GM23248 (cell line): ENCODE data around the gene GRID2. TPM values are rescaled to one million over a fixed set of nuclear protein-coding genes. Genes with fewer than 3 reads are reported as not detected.

Experiments
- DNase-seq: peaks from one replicate; pipeline ENCODE4 v3.0.0-alpha.2; 2015
- H2AFZ ChIP-seq: fragments of 200-600 bp; sonication (generic); 2 replicates; pipeline ENCODE4 v1.6.1; 2016; ENCODE audit warnings: antibody characterized with exemption
- H3F3A ChIP-seq: fragments of 200-600 bp; sonication (generic); 2 replicates; pipeline ENCODE4 v1.6.1; 2016; ENCODE audit warnings: mild to moderate bottlenecking, antibody characterized with exemption, mixed run types; ENCODE audit not compliant: insufficient read depth
- H3K27ac ChIP-seq: fragments of 200-600 bp; sonication (generic); 2 replicates; pipeline ENCODE4 v1.5.1; 2016; ENCODE audit warnings: mild to moderate bottlenecking
- H3K27me3 ChIP-seq: fragments of 200-600 bp; sonication (generic); replicated peaks from 2 replicates; pipeline ENCODE4 v1.6.1; 2016; ENCODE audit warnings: mild to moderate bottlenecking; ENCODE audit not compliant: insufficient read depth
- H3K36me3 ChIP-seq: fragments of 200-600 bp; sonication (generic); 2 replicates; pipeline ENCODE4 v1.6.1; 2016; ENCODE audit warnings: low read depth, mild to moderate bottlenecking
- H3K4me1 ChIP-seq: fragments of 200-600 bp; sonication (generic); 2 replicates; pipeline ENCODE4 v1.6.1; 2016; ENCODE audit warnings: mild to moderate bottlenecking; ENCODE audit not compliant: insufficient read depth
- H3K4me2 ChIP-seq: fragments of 200-600 bp; sonication (generic); one replicate; pipeline ENCODE4 v1.6.1; 2016; ENCODE audit warnings: mild to moderate bottlenecking; ENCODE audit not compliant: unreplicated experiment
- H3K4me3 ChIP-seq: fragments of 200-600 bp; sonication (generic); 2 replicates; pipeline ENCODE4 v1.5.1; 2016; ENCODE audit warnings: mild to moderate bottlenecking
- H3K79me2 ChIP-seq: fragments of 200-600 bp; sonication (generic); 2 replicates; pipeline ENCODE4 v1.6.1; 2016; ENCODE audit warnings: mild to moderate bottlenecking; ENCODE audit not compliant: insufficient read depth
- H3K9ac ChIP-seq: fragments of 200-600 bp; sonication (generic); 2 replicates; pipeline ENCODE4 v1.6.1; 2016; ENCODE audit warnings: mild to moderate bottlenecking
- H3K9me2 ChIP-seq: fragments of 200-600 bp; sonication (generic); 2 replicates; pipeline ENCODE4 v1.6.1; 2016; ENCODE audit warnings: mixed run types, mild to moderate bottlenecking, moderate library complexity; ENCODE audit not compliant: insufficient read depth
- H3K9me3 ChIP-seq: fragments of 200-600 bp; sonication (generic); one replicate; pipeline ENCODE4 v1.6.1; 2017; ENCODE audit warnings: low read depth
- H4K20me1 ChIP-seq: fragments of 200-600 bp; sonication (generic); 2 replicates; pipeline ENCODE4 v1.6.0; 2016; ENCODE audit not compliant: insufficient read depth
- EZH2 ChIP-seq: fragments of 200-600 bp; sonication (generic); IDR thresholded peaks from 2 replicates; pipeline ENCODE4 v1.6.1; 2018; ENCODE audit warnings: antibody characterized with exemption, mild to moderate bottlenecking; ENCODE audit not compliant: insufficient read depth, poor library complexity, severe bottlenecking
- EZH2phosphoT487 ChIP-seq: fragments of 200-600 bp; sonication (generic); IDR thresholded peaks from 2 replicates; pipeline ENCODE4 v1.6.1; 2018; ENCODE audit warnings: antibody characterized with exemption, moderate library complexity, mild to moderate bottlenecking, low read depth; ENCODE audit not compliant: insufficient read depth
- WGBS, 2 experiments: methylation state at CpG; one replicate each; pipeline ENCODE4 v1.1.6; 2015 to 2017; ENCODE audit warnings: low lambda C conversion rate in 2 of 2, low coverage in 1 of 2; ENCODE audit errors: missing lambda C conversion rate in 2 of 2; 5-methylcytosine and 5-hydroxymethylcytosine counted together
- in situ Hi-C: fragments of 300-500 bp; cut with MboI; formaldehyde crosslinking; loops from 2 replicates; pipeline ENCODE4 v1.15.0; 2020
- polyA plus RNA-seq: library from polyadenylated mRNA; unstranded; fragments of >200 nt; fragmentation: Nextera tagmentation; extraction: Ambion mirVana; gene quantifications from 2 replicates; pipeline ENCODE4 v1.2.1, GENCODE V29; 2016
- total RNA-seq: library from RNA; depleted of rRNA; stranded (reverse); fragments of >200 nt; shearing (Covaris generic); gene quantifications from 2 replicates; pipeline ENCODE4 v1.2.3, GENCODE V29; 2014

The GRID2 gene
- total and polyA plus RNA-seq, 2 experiments from 2014 or later: not detected

- Histone ChIP-seq H3K79me2 (no peaks in the 10 kb centered on the region), H3K9ac (no peak overlapping the region), H3K4me2 (peak overlapping the region; percentile 13), H3K27ac (no peak overlapping the region), H4K20me1 (no peaks in the 10 kb centered on the region), H3F3A (no peaks in the 10 kb centered on the region), H3K4me3 (no peak overlapping the region), H3K36me3 (no peaks in the 10 kb centered on the region), H3K9me3 (no peaks in the 10 kb centered on the region), H3K27me3 (no peaks in the 10 kb centered on the region), H3K9me2 (no peaks in the 10 kb centered on the region), H2AFZ (no peak overlapping the region; the same call in 1 of the 2 replicates), H3K4me1 (peaks cover 16% of the 10 kb centered on the region)
- DNase-seq: peak; percentile 61
- TF ChIP-seq EZH2 (no peak), EZH2phosphoT487 (no peak)
- in situ Hi-C loops: no loop called here
- 81 to 96% methylated on average over 1 of the region's 1 CpG for WGBS, 2 experiments
Observed at GRCh38 chr4:93396272-93396671, 1092.5 kb downstream of the GRID2 start.

- H3K9ac ChIP-seq: no peak overlapping the region
- H3K36me3 ChIP-seq: no peaks in the 10 kb centered on the region
- in situ Hi-C loops: no loop called here
- H3K4me3 ChIP-seq: no peak overlapping the region
- no peak for DNase-seq
- H3K9me2 ChIP-seq: no peaks in the 10 kb centered on the region
- WGBS, 2 experiments: 46 to 54% methylated on average over 1 of the region's 1 CpG
- TF ChIP-seq EZH2phosphoT487: no peak
- TF ChIP-seq EZH2: no peak
- H3K27me3 ChIP-seq: no peaks in the 10 kb centered on the region
- H3K4me2 ChIP-seq: no peak overlapping the region
- no peaks in the 10 kb centered on the region for H3K79me2 ChIP-seq
- H3K4me1 ChIP-seq: no peaks in the 10 kb centered on the region
- H2AFZ ChIP-seq: no peak overlapping the region
- no peaks in the 10 kb centered on the region for H4K20me1 ChIP-seq
- no peak overlapping the region for H3K27ac ChIP-seq
- no peaks in the 10 kb centered on the region for H3K9me3 ChIP-seq
- H3F3A ChIP-seq: no peaks in the 10 kb centered on the region
Observed at GRCh38 chr4:93403571-93403970, 1099.8 kb downstream of the GRID2 start.

GRCh38 chr4:93407493-93408275, 1103.9 kb downstream of the GRID2 start:
- in situ Hi-C loops: no loop called here
- Histone ChIP-seq H3F3A (no peaks in the 10 kb centered on the region), H3K4me3 (no peak overlapping the region), H3K27me3 (no peaks in the 10 kb centered on the region), H3K36me3 (no peaks in the 10 kb centered on the region), H3K4me1 (no peaks in the 10 kb centered on the region), H3K9me3 (no peaks in the 10 kb centered on the region), H3K4me2 (no peak overlapping the region), H4K20me1 (no peaks in the 10 kb centered on the region), H3K27ac (no peak overlapping the region), H3K9me2 (no peaks in the 10 kb centered on the region), H3K79me2 (no peaks in the 10 kb centered on the region), H2AFZ (no peak overlapping the region), H3K9ac (no peak overlapping the region)
- WGBS, 2 experiments: 40 to 73% methylated on average over 6 to 8 of the region's 8 CpGs
- DNase-seq: no peak
- TF ChIP-seq EZH2phosphoT487 (no peak), EZH2 (no peak)

- H3K27me3 ChIP-seq: no peaks in the 10 kb centered on the region
- in situ Hi-C loops: no loop called here
Observed at GRCh38 chr4:93409035-93409434, 1105.3 kb downstream of the GRID2 start.

More at GRCh38 chr4:93409035-93409434, 1105.3 kb downstream of the GRID2 start:
- 14 to 26% methylated on average over 1 of the region's 1 CpG for WGBS, 2 experiments
- Histone ChIP-seq H2AFZ (no peak overlapping the region), H3K79me2 (no peaks in the 10 kb centered on the region), H3F3A (no peaks in the 10 kb centered on the region), H3K9me3 (no peaks in the 10 kb centered on the region), H3K27ac (no peak overlapping the region), H3K9me2 (no peaks in the 10 kb centered on the region), H4K20me1 (no peaks in the 10 kb centered on the region), H3K36me3 (no peaks in the 10 kb centered on the region), H3K4me3 (no peak overlapping the region), H3K4me2 (no peak overlapping the region), H3K4me1 (no peaks in the 10 kb centered on the region), H3K9ac (no peak overlapping the region)
- no peak for DNase-seq
- no peak for TF ChIP-seq EZH2phosphoT487
- TF ChIP-seq EZH2: no peak
